Liver (tissue), 9 donors: Measurements from ENCODE around the gene MYO18B. TPM values are rescaled to one million over a fixed set of nuclear protein-coding genes. Genes with fewer than 3 reads are reported as not detected.

Source experiments
- DNase-seq: peaks from one replicate; pipeline ENCODE4 v3.0.0-alpha.2; 2017; ENCODE audit warnings: low spot score
- H3K27ac ChIP-seq, 2 donors: one replicate each; pipeline ENCODE4 v1.7.0; 2013; ENCODE audit warnings: inconsistent platforms in 2 of 2, low read length in 2 of 2, control low read depth in 1 of 2, low read depth in 1 of 2, mild to moderate bottlenecking in 1 of 2
- H3K27me3 ChIP-seq, 4 donors: one replicate each; pipeline versions ENCODE4 v1.6.1 to v1.7.0; 2013; ENCODE audit warnings: low read length in 3 of 4, inconsistent platforms in 1 of 4, mild to moderate bottlenecking in 1 of 4, moderate library complexity in 1 of 4; ENCODE audit not compliant: control insufficient read depth in 4 of 4, insufficient read depth in 4 of 4
- H3K36me3 ChIP-seq, 4 donors: one replicate each; pipeline versions ENCODE4 v1.6.1 to v1.7.0; 2013; ENCODE audit warnings: low read length in 3 of 4, mild to moderate bottlenecking in 3 of 4, low read depth in 1 of 4, moderate library complexity in 1 of 4; ENCODE audit not compliant: control insufficient read depth in 4 of 4, insufficient read depth in 3 of 4
- H3K4me1 ChIP-seq, 4 donors: one replicate each; pipeline versions ENCODE4 v1.6.1 to v1.7.0; 2013; ENCODE audit warnings: low read length in 3 of 4, mild to moderate bottlenecking in 3 of 4, moderate library complexity in 1 of 4; ENCODE audit not compliant: control insufficient read depth in 4 of 4, insufficient read depth in 4 of 4
- H3K4me3 ChIP-seq, 3 donors: one replicate each; pipeline versions ENCODE4 v1.6.1 to v1.7.0; 2013; ENCODE audit warnings: low read length in 3 of 3, control low read depth in 1 of 3, low read depth in 1 of 3, mild to moderate bottlenecking in 1 of 3
- H3K9ac ChIP-seq, 2 donors: one replicate each; pipeline ENCODE4 v1.7.0; 2013; ENCODE audit warnings: low read length in 2 of 2, mild to moderate bottlenecking in 2 of 2, moderate library complexity in 2 of 2, control low read depth in 1 of 2, low read depth in 1 of 2
- H3K9me3 ChIP-seq, 4 donors: one replicate each; pipeline versions ENCODE4 v1.6.1 to v1.7.0; 2013; ENCODE audit warnings: low read length in 3 of 4; ENCODE audit not compliant: control insufficient read depth in 4 of 4
- CTCF ChIP-seq: fragments of 150-350 bp; IDR thresholded peaks from 2 replicates; pipeline ENCODE4 v1.5.1; 2017; ENCODE audit warnings: improper control_type of control experiment, low read depth, low read length; ENCODE audit not compliant: missing input control
- EGR1 ChIP-seq, 2 donors: IDR thresholded peaks; 2 replicates each; pipeline ENCODE4 v1.6.1; 2016 to 2018; ENCODE audit warnings: antibody characterized with exemption in 2 of 2, low read depth in 2 of 2
- FOXA1 ChIP-seq: IDR thresholded peaks from 2 replicates; pipeline ENCODE4 v1.6.1; 2016; ENCODE audit warnings: antibody characterized with exemption
- GABPA ChIP-seq, 2 donors: IDR thresholded peaks in 1 of 2; conservative IDR thresholded peaks in 1 of 2; 2 replicates each; pipeline ENCODE4 v1.6.1; 2016; ENCODE audit warnings: antibody characterized with exemption in 2 of 2, mild to moderate bottlenecking in 1 of 2, moderate library complexity in 1 of 2
- HNF4A ChIP-seq, 2 donors: conservative IDR thresholded peaks; 2 replicates each; pipeline ENCODE4 v1.6.1; 2016; ENCODE audit warnings: antibody characterized with exemption in 2 of 2, mild to moderate bottlenecking in 2 of 2
- JUND ChIP-seq, 2 donors: IDR thresholded peaks; 2 replicates each; pipeline ENCODE4 v1.6.1; 2016; ENCODE audit warnings: antibody characterized with exemption in 2 of 2
- NR2F2 ChIP-seq: IDR thresholded peaks from 2 replicates; pipeline ENCODE4 v1.6.1; 2016; ENCODE audit warnings: antibody characterized with exemption
- RXRA ChIP-seq, 2 donors: IDR thresholded peaks; 2 replicates each; pipeline ENCODE4 v1.6.1; 2017 to 2018; ENCODE audit warnings: antibody characterized with exemption in 2 of 2, mild to moderate bottlenecking in 1 of 2
- SP1 ChIP-seq: IDR thresholded peaks from 2 replicates; pipeline ENCODE4 v1.6.1; 2018; ENCODE audit warnings: antibody characterized with exemption, mild to moderate bottlenecking
- TAF1 ChIP-seq: conservative IDR thresholded peaks from 2 replicates; pipeline ENCODE4 v1.6.1; 2016; ENCODE audit warnings: antibody characterized with exemption, mild to moderate bottlenecking
- YY1 ChIP-seq: IDR thresholded peaks from 2 replicates; pipeline ENCODE4 v1.6.1; 2016; ENCODE audit warnings: antibody characterized with exemption, mild to moderate bottlenecking
- WGBS: extraction: QIAGEN DNeasy Blood & Tissue Kit; methylation state at CpG from one replicate; pipeline ENCODE4 v1.1.7; 2013; 5-methylcytosine and 5-hydroxymethylcytosine counted together
- polyA plus RNA-seq, 2 donors: library from polyadenylated mRNA; stranded (reverse) in 1 of 2; unstranded in 1 of 2; fragments of 200-250 nt in 1 of 2; fragments of >200 nt in 1 of 2; fragmentation: Nextera tagmentation in 1 of 2; extraction: Ambion mirVana in 1 of 2; gene quantifications; one replicate each; pipeline versions ENCODE4 v1.2.1 to v1.2.3, GENCODE V29; 2013 to 2015
- total RNA-seq, 2 donors: library from RNA; depleted of rRNA; stranded (reverse); fragments of >200 nt; gene quantifications; one replicate each; pipeline ENCODE4 v1.2.3, GENCODE V29; 2014
- TF ChIP-seq, protein P1 (sequence below): IDR thresholded peaks from 2 replicates; pipeline ENCODE4 v1.6.1; 2016; ENCODE audit warnings: antibody characterized with exemption
- TF ChIP-seq, protein P2 (sequence below): IDR thresholded peaks from 2 replicates; pipeline ENCODE4 v1.6.1; 2016; ENCODE audit warnings: antibody characterized with exemption, mild to moderate bottlenecking
- TF ChIP-seq, protein P3 (sequence below): IDR thresholded peaks from 2 replicates; pipeline ENCODE4 v1.6.1; 2016; ENCODE audit warnings: antibody characterized with exemption
- donor health status: healthy.
- donor health status: healthy.
- donor health status: healthy.
- donor health status: healthy.
- donor health status: healthy.

MYO18B gene
- total and polyA plus RNA-seq, 4 donors = under 0.01 to 4.2 (median 0.02) TPM; not detected in 1

GRCh38 chr22:26025626-26026025 lies 283.6 kb downstream of the MYO18B start:
- no peak for DNase-seq
- WGBS = 74% methylated on average over 6 of the region's 6 CpGs

DNA sequence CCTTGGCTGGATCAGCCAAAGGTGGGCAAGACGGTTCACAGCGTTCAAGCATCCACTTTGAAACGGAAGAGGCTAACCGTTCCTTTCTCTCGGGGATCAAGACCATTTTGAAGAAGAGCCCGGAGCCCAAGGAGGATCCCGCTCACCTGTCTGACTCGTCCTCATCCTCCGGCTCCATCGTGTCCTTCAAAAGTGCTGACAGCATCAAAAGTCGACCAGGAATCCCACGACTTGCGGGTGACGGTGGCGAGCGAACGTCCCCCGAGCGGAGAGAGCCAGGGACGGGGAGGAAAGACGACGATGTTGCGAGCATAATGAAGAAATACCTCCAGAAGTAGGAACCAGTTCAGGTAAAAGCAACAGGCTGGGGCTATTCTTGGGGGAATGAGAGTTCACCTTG lies 285.4 kb downstream of the MYO18B start:
- Histone ChIP-seq H3K9me3 (peaks cover 0 to 6% (median 2%) of the 10 kb centered on the region in 4 donors), H3K9ac (no peak overlapping the region), H3K4me1 (no peaks in the 10 kb centered on the region), H3K27me3 (peaks cover 0 to 4% (median 0%) of the 10 kb centered on the region in 4 donors), H3K36me3 (no peaks in the 10 kb centered on the region), H3K27ac (no peak overlapping the region), H3K4me3 (no peak overlapping the region)
- no peak for TF ChIP-seq NR2F2
- no peak for TF ChIP-seq YY1
- TF ChIP-seq GABPA (IDR thresholded peaks at IDR 0.05 in 1 of 2, conservative IDR thresholded peaks at IDR 0.05 in 1 of 2) = no peak
- TF ChIP-seq FOXA1 = no peak
- TF ChIP-seq CTCF = no peak
- TF ChIP-seq, protein P1, sequence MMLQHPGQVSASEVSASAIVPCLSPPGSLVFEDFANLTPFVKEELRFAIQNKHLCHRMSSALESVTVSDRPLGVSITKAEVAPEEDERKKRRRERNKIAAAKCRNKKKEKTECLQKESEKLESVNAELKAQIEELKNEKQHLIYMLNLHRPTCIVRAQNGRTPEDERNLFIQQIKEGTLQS = no peak
- TF ChIP-seq, protein P2, sequence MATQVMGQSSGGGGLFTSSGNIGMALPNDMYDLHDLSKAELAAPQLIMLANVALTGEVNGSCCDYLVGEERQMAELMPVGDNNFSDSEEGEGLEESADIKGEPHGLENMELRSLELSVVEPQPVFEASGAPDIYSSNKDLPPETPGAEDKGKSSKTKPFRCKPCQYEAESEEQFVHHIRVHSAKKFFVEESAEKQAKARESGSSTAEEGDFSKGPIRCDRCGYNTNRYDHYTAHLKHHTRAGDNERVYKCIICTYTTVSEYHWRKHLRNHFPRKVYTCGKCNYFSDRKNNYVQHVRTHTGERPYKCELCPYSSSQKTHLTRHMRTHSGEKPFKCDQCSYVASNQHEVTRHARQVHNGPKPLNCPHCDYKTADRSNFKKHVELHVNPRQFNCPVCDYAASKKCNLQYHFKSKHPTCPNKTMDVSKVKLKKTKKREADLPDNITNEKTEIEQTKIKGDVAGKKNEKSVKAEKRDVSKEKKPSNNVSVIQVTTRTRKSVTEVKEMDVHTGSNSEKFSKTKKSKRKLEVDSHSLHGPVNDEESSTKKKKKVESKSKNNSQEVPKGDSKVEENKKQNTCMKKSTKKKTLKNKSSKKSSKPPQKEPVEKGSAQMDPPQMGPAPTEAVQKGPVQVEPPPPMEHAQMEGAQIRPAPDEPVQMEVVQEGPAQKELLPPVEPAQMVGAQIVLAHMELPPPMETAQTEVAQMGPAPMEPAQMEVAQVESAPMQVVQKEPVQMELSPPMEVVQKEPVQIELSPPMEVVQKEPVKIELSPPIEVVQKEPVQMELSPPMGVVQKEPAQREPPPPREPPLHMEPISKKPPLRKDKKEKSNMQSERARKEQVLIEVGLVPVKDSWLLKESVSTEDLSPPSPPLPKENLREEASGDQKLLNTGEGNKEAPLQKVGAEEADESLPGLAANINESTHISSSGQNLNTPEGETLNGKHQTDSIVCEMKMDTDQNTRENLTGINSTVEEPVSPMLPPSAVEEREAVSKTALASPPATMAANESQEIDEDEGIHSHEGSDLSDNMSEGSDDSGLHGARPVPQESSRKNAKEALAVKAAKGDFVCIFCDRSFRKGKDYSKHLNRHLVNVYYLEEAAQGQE = no peak
- TF ChIP-seq RXRA (IDR thresholded peaks at IDR 0.05) = no peak
- no peak for TF ChIP-seq JUND (IDR thresholded peaks at IDR 0.05)
- no peak for TF ChIP-seq SP1
- TF ChIP-seq EGR1 (IDR thresholded peaks at IDR 0.05; ENCODE audit: low read depth in 2 of 2) = no peak
- TF ChIP-seq HNF4A (conservative IDR thresholded peaks at IDR 0.05) = no peak
- no peak for TF ChIP-seq TAF1
- TF ChIP-seq, protein P3, sequence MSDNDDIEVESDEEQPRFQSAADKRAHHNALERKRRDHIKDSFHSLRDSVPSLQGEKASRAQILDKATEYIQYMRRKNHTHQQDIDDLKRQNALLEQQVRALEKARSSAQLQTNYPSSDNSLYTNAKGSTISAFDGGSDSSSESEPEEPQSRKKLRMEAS = no peak
- DNase-seq = no peak
- WGBS = 87% methylated on average over 23 of the region's 23 CpGs

More at GRCh38 chr22:26025626-26026025, 283.6 kb downstream of the MYO18B start:
- H3K4me3 ChIP-seq = no peak overlapping the region
- H3K27me3 ChIP-seq = peaks cover 0 to 4% (median 0%) of the 10 kb centered on the region in 4 donors
- no peak overlapping the region for H3K27ac ChIP-seq
- H3K4me1 ChIP-seq = no peaks in the 10 kb centered on the region
- peaks cover 0 to 6% (median 2%) of the 10 kb centered on the region in 4 donors for H3K9me3 ChIP-seq
- no peak overlapping the region for H3K9ac ChIP-seq
- TF ChIP-seq GABPA (IDR thresholded peaks at IDR 0.05 in 1 of 2, conservative IDR thresholded peaks at IDR 0.05 in 1 of 2) = no peak
- TF ChIP-seq TAF1 = no peak
- TF ChIP-seq SP1 = no peak
- no peak for TF ChIP-seq NR2F2
- TF ChIP-seq, protein P3 = no peak
- TF ChIP-seq, protein P2 = no peak
- TF ChIP-seq JUND (IDR thresholded peaks at IDR 0.05) = no peak
- H3K36me3 ChIP-seq = no peaks in the 10 kb centered on the region
